ENCODE data around the gene IL17C.
A peak's percentile ranks its signal among the peaks of the same experiment; 100 is the strongest.
"Not testable (repeated sequence)": the region's sequence is repeated elsewhere in the genome, so short reads cannot be mapped to it uniquely, and the experiment has no call there.

Gene IL17C

GRCh38 chr16:88667461-88667860, 29.1 kb downstream of the IL17C start:
- Mint-ChIP-seq H3K4me3 (no peak overlapping the region), H3K27ac (no peak overlapping the region), H3K27me3 (no peaks in the 10 kb centered on the region), H3K4me1 (ENCODE audit: low read depth) (peaks cover 7% of the 10 kb centered on the region), H3K36me3 (ENCODE audit: low read depth) (peaks cover 4% of the 10 kb centered on the region), H3K9me3 (no peaks in the 10 kb centered on the region)

GRCh38 chr16:88669493-88669892, 31.1 kb downstream of the IL17C start:
- not testable (repeated sequence) for H3K36me3 Mint-ChIP-seq (ENCODE audit: low read depth); H3K27ac Mint-ChIP-seq; H3K4me3 Mint-ChIP-seq; H3K27me3 Mint-ChIP-seq; H3K4me1 Mint-ChIP-seq (ENCODE audit: low read depth); H3K9me3 Mint-ChIP-seq

- peaks cover 4% of the 10 kb centered on the region for H3K36me3 Mint-ChIP-seq (ENCODE audit: low read depth)
- H3K4me3 Mint-ChIP-seq: no peak overlapping the region
- no peak overlapping the region for H3K27ac Mint-ChIP-seq
- no peaks in the 10 kb centered on the region for H3K27me3 Mint-ChIP-seq
- peaks cover 1% of the 10 kb centered on the region for H3K4me1 Mint-ChIP-seq (ENCODE audit: low read depth)
- no peaks in the 10 kb centered on the region for H3K9me3 Mint-ChIP-seq
Measured at GRCh38 chr16:88669980-88670379, 31.6 kb downstream of the IL17C start.

- H3K27me3 Mint-ChIP-seq: no peaks in the 10 kb centered on the region
- H3K27ac Mint-ChIP-seq: no peak overlapping the region
- peaks cover 4% of the 10 kb centered on the region for H3K36me3 Mint-ChIP-seq (ENCODE audit: low read depth)
- H3K9me3 Mint-ChIP-seq: no peaks in the 10 kb centered on the region
- no peaks in the 10 kb centered on the region for H3K4me1 Mint-ChIP-seq (ENCODE audit: low read depth)
- no peak overlapping the region for H3K4me3 Mint-ChIP-seq
Measured at GRCh38 chr16:88671806-88672205, 33.4 kb downstream of the IL17C start.

GRCh38 chr16:88672776-88673175, 34.4 kb downstream of the IL17C start:
- Mint-ChIP-seq H3K36me3 (ENCODE audit: low read depth) (peaks cover 4% of the 10 kb centered on the region), H3K27ac (no peak overlapping the region), H3K27me3 (no peaks in the 10 kb centered on the region), H3K9me3 (no peaks in the 10 kb centered on the region), H3K4me3 (no peak overlapping the region), H3K4me1 (ENCODE audit: low read depth) (no peaks in the 10 kb centered on the region)

GRCh38 chr16:88673716-88674379, 35.5 kb downstream of the IL17C start:
- Mint-ChIP-seq H3K27me3 (no peaks in the 10 kb centered on the region), H3K36me3 (ENCODE audit: low read depth) (no peaks in the 10 kb centered on the region), H3K27ac (no peak overlapping the region), H3K4me1 (ENCODE audit: low read depth) (no peaks in the 10 kb centered on the region), H3K4me3 (no peak overlapping the region), H3K9me3 (no peaks in the 10 kb centered on the region)

- no peak overlapping the region for H3K4me3 Mint-ChIP-seq
- no peaks in the 10 kb centered on the region for H3K9me3 Mint-ChIP-seq
- no peak overlapping the region for H3K27ac Mint-ChIP-seq
- no peaks in the 10 kb centered on the region for H3K27me3 Mint-ChIP-seq
- peaks cover 9% of the 10 kb centered on the region for H3K4me1 Mint-ChIP-seq (ENCODE audit: low read depth)
- no peaks in the 10 kb centered on the region for H3K36me3 Mint-ChIP-seq (ENCODE audit: low read depth)
Measured at GRCh38 chr16:88676502-88677242, 38.3 kb downstream of the IL17C start.

- no peak overlapping the region for H3K27ac Mint-ChIP-seq
- no peaks in the 10 kb centered on the region for H3K27me3 Mint-ChIP-seq
- H3K9me3 Mint-ChIP-seq: no peaks in the 10 kb centered on the region
- no peak overlapping the region for H3K4me3 Mint-ChIP-seq
- peaks cover 19% of the 10 kb centered on the region for H3K4me1 Mint-ChIP-seq (ENCODE audit: low read depth)
- no peaks in the 10 kb centered on the region for H3K36me3 Mint-ChIP-seq (ENCODE audit: low read depth)
Measured at GRCh38 chr16:88677721-88678120, 39.3 kb downstream of the IL17C start.

GRCh38 chr16:88678224-88678979, 40.0 kb downstream of the IL17C start:
- H3K36me3 Mint-ChIP-seq (ENCODE audit: low read depth): no peaks in the 10 kb centered on the region
- no peaks in the 10 kb centered on the region for H3K9me3 Mint-ChIP-seq
- H3K4me3 Mint-ChIP-seq: no peak overlapping the region
- H3K27ac Mint-ChIP-seq: no peak overlapping the region
- no peaks in the 10 kb centered on the region for H3K27me3 Mint-ChIP-seq
- H3K4me1 Mint-ChIP-seq (ENCODE audit: low read depth): peaks cover 19% of the 10 kb centered on the region

- Mint-ChIP-seq H3K9me3 (no peaks in the 10 kb centered on the region), H3K27me3 (no peaks in the 10 kb centered on the region), H3K4me3 (no peak overlapping the region), H3K4me1 (ENCODE audit: low read depth) (peaks cover 33% of the 10 kb centered on the region), H3K27ac (peak overlapping the region; percentile 67), H3K36me3 (ENCODE audit: low read depth) (no peaks in the 10 kb centered on the region)
Measured at GRCh38 chr16:88680554-88681083, 42.2 kb downstream of the IL17C start.

- H3K27me3 Mint-ChIP-seq: no peaks in the 10 kb centered on the region
- H3K4me1 Mint-ChIP-seq (ENCODE audit: low read depth): peaks cover 33% of the 10 kb centered on the region
- H3K27ac Mint-ChIP-seq: peak overlapping the region; percentile 89
- H3K36me3 Mint-ChIP-seq (ENCODE audit: low read depth): no peaks in the 10 kb centered on the region
- H3K9me3 Mint-ChIP-seq: no peaks in the 10 kb centered on the region
- peak overlapping the region; percentile 54 for H3K4me3 Mint-ChIP-seq
Measured at GRCh38 chr16:88681084-88681680, 42.8 kb downstream of the IL17C start.

- Mint-ChIP-seq H3K27ac (peak overlapping the region; percentile 89), H3K4me3 (peak overlapping the region; percentile 54), H3K4me1 (ENCODE audit: low read depth) (peaks cover 33% of the 10 kb centered on the region), H3K36me3 (ENCODE audit: low read depth) (no peaks in the 10 kb centered on the region), H3K27me3 (no peaks in the 10 kb centered on the region), H3K9me3 (no peaks in the 10 kb centered on the region)
Measured at GRCh38 chr16:88681709-88682451, 43.5 kb downstream of the IL17C start.

GRCh38 chr16:88684569-88685155, 46.3 kb downstream of the IL17C start:
- no peaks in the 10 kb centered on the region for H3K27me3 Mint-ChIP-seq
- peaks cover 33% of the 10 kb centered on the region for H3K4me1 Mint-ChIP-seq (ENCODE audit: low read depth)
- H3K4me3 Mint-ChIP-seq: peak overlapping the region; percentile 72
- H3K9me3 Mint-ChIP-seq: no peaks in the 10 kb centered on the region
- no peaks in the 10 kb centered on the region for H3K36me3 Mint-ChIP-seq (ENCODE audit: low read depth)
- H3K27ac Mint-ChIP-seq: no peak overlapping the region
